GM12801 (cell line): ENCODE measurements around the gene OLA1.

Source experiments
- CTCF ChIP-seq: IDR thresholded peaks from one replicate; pipeline ENCODE4 v1.5.1; 2011; ENCODE audit warnings: control low read depth; ENCODE audit not compliant: insufficient read length; ENCODE audit errors: extremely low read depth

The OLA1 gene

GRCh38 chr2:174076975-174077374 lies 171.4 kb downstream of the OLA1 start:
- TF ChIP-seq CTCF = no peak

- TF ChIP-seq CTCF = no peak
Observed at GRCh38 chr2:174076040-174076439, 172.3 kb downstream of the OLA1 start.

DNA sequence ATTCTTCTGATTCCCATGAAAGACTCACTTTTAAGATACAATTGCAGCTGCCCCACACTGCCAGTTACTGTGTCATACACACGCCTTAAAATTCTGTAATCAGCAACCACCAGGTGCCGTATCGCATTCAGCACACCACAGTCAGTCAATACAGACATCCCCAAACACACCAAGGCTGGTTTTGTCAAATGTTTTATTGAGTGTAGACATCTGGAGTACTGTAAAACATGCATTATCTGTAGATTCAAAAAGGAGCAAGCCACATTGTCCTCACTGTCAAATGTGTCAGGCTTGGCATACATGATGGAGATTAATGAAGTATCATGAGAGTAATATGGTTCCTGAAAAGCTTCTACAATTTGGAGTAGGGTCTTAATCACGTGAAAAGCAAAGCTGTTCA lies 173.5 kb downstream of the OLA1 start:
- no peak for TF ChIP-seq CTCF

DNA sequence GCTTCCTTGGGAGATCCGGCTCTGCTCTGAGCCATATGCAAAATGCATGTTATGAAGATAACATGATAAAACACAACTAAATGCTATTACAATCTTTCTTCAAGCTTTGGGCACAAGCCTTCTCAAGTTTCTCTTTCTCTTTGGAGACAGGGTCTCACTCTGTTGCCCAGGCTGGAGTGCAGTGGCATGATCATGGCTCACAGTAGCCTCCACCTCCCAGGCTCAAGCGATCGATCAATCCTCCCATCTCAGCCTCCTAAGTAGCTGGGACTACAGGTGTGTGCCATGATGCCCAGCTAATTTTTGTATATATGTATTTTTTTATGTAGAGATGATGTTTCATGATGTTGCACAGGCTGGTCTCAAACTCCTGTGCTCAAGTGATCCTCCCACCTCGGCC lies 175.5 kb downstream of the OLA1 start:
- no peak for TF ChIP-seq CTCF

DNA sequence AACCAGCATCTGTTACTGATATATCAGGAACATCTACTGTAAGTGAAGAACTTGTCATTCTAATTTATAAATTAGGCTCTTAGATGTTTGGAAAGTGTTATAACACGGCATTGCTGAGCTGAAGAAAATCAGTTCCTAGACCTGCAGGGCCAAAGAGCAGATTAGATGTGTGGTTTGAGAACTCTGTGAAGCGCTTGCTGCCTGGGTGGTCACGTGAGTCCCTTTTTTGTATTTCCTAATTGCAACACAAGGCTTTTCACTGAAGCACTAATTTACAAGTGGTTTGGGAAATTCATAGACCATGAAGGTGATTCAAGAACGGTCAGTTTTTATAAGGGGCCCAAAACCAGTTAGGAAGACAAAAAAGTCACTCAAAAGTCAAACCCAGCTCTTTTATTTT lies 176.3 kb downstream of the OLA1 start:
- TF ChIP-seq CTCF = no peak

- no peak for TF ChIP-seq CTCF
Observed at GRCh38 chr2:174071321-174071720, 177.0 kb downstream of the OLA1 start.

- no peak for TF ChIP-seq CTCF
Observed at GRCh38 chr2:174070281-174070680, 178.1 kb downstream of the OLA1 start.

- no peak for TF ChIP-seq CTCF
Observed at GRCh38 chr2:174067815-174068214, 180.5 kb downstream of the OLA1 start.
